ENCODE measurements around the gene DNMT3B.

DNMT3B gene

DNA sequence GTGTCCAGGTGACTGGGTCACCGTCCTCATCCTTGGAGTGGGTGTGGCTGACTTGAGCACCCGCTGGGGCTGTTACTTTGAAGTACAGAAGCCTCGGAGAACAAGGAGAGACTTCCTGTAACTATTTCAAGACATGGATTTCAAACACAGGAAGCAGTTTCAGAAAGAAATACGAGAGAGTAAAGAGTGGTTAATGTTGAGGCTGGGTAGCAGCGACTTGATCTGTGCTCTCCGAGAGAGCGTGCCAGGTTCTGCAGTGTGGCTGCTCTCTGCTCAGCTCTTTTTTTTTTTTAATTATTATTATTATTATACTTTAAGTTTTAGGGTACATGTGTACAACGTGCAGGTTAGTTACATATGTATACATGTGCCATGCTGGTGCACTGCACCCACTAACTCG lies 79.0 kb downstream of the DNMT3B start:
- ATAC-seq, result no peak
- TF ChIP-seq, protein P1, sequence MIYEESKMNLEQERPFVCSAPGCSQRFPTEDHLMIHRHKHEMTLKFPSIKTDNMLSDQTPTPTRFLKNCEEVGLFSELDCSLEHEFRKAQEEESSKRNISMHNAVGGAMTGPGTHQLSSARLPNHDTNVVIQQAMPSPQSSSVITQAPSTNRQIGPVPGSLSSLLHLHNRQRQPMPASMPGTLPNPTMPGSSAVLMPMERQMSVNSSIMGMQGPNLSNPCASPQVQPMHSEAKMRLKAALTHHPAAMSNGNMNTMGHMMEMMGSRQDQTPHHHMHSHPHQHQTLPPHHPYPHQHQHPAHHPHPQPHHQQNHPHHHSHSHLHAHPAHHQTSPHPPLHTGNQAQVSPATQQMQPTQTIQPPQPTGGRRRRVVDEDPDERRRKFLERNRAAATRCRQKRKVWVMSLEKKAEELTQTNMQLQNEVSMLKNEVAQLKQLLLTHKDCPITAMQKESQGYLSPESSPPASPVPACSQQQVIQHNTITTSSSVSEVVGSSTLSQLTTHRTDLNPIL (CRISPR knock-in tag; IDR thresholded peaks at IDR 0.05; ENCODE audit: low read depth), result no peak
- no peak for TF ChIP-seq ESRRG (CRISPR knock-in tag; IDR thresholded peaks at IDR 0.05)
- TF ChIP-seq OSR1 (CRISPR knock-in tag; IDR thresholded peaks at IDR 0.05), result no peak
- no peak for TF ChIP-seq ISL1 (CRISPR knock-in tag; IDR thresholded peaks at IDR 0.05)
- TF ChIP-seq, protein P2, sequence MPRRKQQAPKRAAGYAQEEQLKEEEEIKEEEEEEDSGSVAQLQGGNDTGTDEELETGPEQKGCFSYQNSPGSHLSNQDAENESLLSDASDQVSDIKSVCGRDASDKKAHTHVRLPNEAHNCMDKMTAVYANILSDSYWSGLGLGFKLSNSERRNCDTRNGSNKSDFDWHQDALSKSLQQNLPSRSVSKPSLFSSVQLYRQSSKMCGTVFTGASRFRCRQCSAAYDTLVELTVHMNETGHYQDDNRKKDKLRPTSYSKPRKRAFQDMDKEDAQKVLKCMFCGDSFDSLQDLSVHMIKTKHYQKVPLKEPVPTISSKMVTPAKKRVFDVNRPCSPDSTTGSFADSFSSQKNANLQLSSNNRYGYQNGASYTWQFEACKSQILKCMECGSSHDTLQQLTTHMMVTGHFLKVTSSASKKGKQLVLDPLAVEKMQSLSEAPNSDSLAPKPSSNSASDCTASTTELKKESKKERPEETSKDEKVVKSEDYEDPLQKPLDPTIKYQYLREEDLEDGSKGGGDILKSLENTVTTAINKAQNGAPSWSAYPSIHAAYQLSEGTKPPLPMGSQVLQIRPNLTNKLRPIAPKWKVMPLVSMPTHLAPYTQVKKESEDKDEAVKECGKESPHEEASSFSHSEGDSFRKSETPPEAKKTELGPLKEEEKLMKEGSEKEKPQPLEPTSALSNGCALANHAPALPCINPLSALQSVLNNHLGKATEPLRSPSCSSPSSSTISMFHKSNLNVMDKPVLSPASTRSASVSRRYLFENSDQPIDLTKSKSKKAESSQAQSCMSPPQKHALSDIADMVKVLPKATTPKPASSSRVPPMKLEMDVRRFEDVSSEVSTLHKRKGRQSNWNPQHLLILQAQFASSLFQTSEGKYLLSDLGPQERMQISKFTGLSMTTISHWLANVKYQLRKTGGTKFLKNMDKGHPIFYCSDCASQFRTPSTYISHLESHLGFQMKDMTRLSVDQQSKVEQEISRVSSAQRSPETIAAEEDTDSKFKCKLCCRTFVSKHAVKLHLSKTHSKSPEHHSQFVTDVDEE (CRISPR knock-in tag; IDR thresholded peaks at IDR 0.05), result no peak
- TF ChIP-seq SNAI2 (CRISPR knock-in tag; IDR thresholded peaks at IDR 0.05), result no peak
- TF ChIP-seq ZFP30 (CRISPR knock-in tag; IDR thresholded peaks at IDR 0.05), result no peak
- TF ChIP-seq, protein P3, sequence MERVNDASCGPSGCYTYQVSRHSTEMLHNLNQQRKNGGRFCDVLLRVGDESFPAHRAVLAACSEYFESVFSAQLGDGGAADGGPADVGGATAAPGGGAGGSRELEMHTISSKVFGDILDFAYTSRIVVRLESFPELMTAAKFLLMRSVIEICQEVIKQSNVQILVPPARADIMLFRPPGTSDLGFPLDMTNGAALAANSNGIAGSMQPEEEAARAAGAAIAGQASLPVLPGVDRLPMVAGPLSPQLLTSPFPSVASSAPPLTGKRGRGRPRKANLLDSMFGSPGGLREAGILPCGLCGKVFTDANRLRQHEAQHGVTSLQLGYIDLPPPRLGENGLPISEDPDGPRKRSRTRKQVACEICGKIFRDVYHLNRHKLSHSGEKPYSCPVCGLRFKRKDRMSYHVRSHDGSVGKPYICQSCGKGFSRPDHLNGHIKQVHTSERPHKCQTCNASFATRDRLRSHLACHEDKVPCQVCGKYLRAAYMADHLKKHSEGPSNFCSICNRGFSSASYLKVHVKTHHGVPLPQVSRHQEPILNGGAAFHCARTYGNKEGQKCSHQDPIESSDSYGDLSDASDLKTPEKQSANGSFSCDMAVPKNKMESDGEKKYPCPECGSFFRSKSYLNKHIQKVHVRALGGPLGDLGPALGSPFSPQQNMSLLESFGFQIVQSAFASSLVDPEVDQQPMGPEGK (CRISPR knock-in tag; IDR thresholded peaks at IDR 0.05; ENCODE audit: borderline replicate concordance), result no peak
- TF ChIP-seq ZNF565 (CRISPR knock-in tag; conservative IDR thresholded peaks at IDR 0.05; ENCODE audit: low read depth), result no peak
- no peak for TF ChIP-seq ZC3H10 (CRISPR knock-in tag; IDR thresholded peaks at IDR 0.05)

DNA sequence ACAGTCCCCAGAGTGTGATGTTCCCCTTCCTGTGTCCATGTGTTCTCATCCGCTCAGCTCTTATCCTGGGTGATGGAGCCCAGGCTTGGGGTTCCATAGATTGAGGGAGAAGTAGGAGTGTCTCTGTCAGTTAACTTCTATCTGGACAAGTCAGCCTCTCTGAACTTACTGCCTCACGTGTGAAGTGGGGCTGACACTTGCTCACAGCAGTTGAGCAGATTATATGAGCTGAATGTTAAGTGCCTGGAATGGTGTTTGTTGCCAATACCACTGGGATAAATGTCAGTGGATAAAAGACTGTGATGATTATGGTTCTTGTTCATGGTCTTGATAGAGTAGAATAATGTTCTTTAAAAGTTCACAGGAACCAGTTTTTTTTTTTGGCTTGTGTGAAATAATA lies 79.4 kb downstream of the DNMT3B start:
- TF ChIP-seq ARNTL (CRISPR knock-in tag; IDR thresholded peaks at IDR 0.05; ENCODE audit: borderline replicate concordance, low read depth) (no peak), ZNF565 (CRISPR knock-in tag; conservative IDR thresholded peaks at IDR 0.05; ENCODE audit: low read depth) (no peak), BACH2 (CRISPR knock-in tag; IDR thresholded peaks at IDR 0.05; ENCODE audit: borderline replicate concordance) (no peak), TCF4 (CRISPR knock-in tag; IDR thresholded peaks at IDR 0.05; ENCODE audit: borderline replicate concordance) (no peak), ISL1 (CRISPR knock-in tag; IDR thresholded peaks at IDR 0.05) (no peak), ZFP3 (CRISPR knock-in tag; IDR thresholded peaks at IDR 0.05) (no peak), OSR1 (CRISPR knock-in tag; IDR thresholded peaks at IDR 0.05) (no peak), ZNF70 (CRISPR knock-in tag; IDR thresholded peaks at IDR 0.05) (no peak)
- TF ChIP-seq, protein P1 (CRISPR knock-in tag; IDR thresholded peaks at IDR 0.05; ENCODE audit: low read depth), result no peak
- ATAC-seq, result no peak

DNA sequence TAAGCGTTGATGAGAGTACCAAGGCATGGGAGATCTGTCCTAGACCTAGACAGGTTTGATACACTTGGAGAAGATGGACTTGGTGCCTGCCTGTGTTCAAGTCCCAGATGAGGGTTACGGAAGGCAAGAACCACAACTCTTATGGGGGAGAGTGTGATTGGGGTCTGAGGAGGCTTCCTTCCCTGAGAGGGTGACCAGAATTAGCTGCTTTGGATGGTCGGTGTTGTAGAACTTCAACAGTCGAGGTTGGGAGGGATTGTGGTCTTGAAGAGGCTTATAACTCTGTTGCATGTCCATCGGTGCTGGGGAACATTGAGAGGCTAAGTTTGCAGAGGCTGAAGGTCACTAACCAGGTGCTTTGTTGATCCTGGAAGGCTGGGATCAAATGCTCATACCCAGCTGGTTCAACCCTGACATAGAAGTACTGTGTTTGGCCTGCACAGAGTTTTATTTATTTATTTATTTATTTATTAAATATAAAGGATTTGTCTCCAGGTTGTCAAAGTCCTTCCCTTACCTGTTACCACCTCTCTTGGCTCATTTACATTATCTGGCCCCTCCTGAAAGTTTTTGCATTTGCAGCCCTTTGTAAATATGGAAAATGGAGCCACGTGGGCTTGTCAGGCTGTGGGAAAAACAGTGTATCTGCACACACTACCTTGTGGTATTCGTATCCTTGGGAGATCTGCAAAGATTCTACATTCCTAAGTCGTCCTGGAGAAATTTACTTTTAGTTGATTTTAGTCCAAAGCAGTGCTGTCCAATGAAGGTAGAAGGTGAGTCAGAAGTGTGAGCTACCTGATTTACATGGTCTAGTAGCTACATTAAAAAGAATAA lies 80.7 kb downstream of the DNMT3B start:
- no peak for TF ChIP-seq TCF4 (CRISPR knock-in tag; IDR thresholded peaks at IDR 0.05; ENCODE audit: borderline replicate concordance)
- no peak for TF ChIP-seq RARB (CRISPR knock-in tag; IDR thresholded peaks at IDR 0.05)
- TF ChIP-seq ZC3H10 (CRISPR knock-in tag; IDR thresholded peaks at IDR 0.05), result no peak
- no peak for TF ChIP-seq CSDC2 (CRISPR knock-in tag; IDR thresholded peaks at IDR 0.05)
- TF ChIP-seq TOX (CRISPR knock-in tag; IDR thresholded peaks at IDR 0.05; ENCODE audit: borderline replicate concordance), result no peak
- TF ChIP-seq ZNF565 (CRISPR knock-in tag; conservative IDR thresholded peaks at IDR 0.05; ENCODE audit: low read depth), result no peak
- no peak for TF ChIP-seq BACH2 (CRISPR knock-in tag; IDR thresholded peaks at IDR 0.05; ENCODE audit: borderline replicate concordance)
- TF ChIP-seq, protein P4, sequence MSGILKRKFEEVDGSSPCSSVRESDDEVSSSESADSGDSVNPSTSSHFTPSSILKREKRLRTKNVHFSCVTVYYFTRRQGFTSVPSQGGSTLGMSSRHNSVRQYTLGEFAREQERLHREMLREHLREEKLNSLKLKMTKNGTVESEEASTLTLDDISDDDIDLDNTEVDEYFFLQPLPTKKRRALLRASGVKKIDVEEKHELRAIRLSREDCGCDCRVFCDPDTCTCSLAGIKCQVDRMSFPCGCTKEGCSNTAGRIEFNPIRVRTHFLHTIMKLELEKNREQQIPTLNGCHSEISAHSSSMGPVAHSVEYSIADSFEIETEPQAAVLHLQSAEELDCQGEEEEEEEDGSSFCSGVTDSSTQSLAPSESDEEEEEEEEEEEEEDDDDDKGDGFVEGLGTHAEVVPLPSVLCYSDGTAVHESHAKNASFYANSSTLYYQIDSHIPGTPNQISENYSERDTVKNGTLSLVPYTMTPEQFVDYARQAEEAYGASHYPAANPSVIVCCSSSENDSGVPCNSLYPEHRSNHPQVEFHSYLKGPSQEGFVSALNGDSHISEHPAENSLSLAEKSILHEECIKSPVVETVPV (CRISPR knock-in tag; IDR thresholded peaks at IDR 0.05), result no peak
- TF ChIP-seq, protein P1 (CRISPR knock-in tag; IDR thresholded peaks at IDR 0.05; ENCODE audit: low read depth), result no peak
- TF ChIP-seq, protein P3 (CRISPR knock-in tag; IDR thresholded peaks at IDR 0.05; ENCODE audit: borderline replicate concordance), result no peak
- no peak for ATAC-seq
